HG03469 (cell line): ENCODE data around the gene PAK6.

Source experiments
- ATAC-seq: cut with Tn5 transposase; IDR thresholded peaks from one replicate; pipeline ENCODE4 v1.9.1; 2021; ENCODE audit warnings: mild to moderate bottlenecking, moderate library complexity, moderate number of reproducible peaks; ENCODE audit not compliant: unreplicated experiment

PAK6 gene

GRCh38 chr15:40275523-40275922 lies 36.7 kb downstream of the PAK6 start:
- ATAC-seq = no peak

- ATAC-seq = no peak
These were observed 37.1 kb downstream of the PAK6 start for GRCh38 chr15:40275954-40276353.

DNA sequence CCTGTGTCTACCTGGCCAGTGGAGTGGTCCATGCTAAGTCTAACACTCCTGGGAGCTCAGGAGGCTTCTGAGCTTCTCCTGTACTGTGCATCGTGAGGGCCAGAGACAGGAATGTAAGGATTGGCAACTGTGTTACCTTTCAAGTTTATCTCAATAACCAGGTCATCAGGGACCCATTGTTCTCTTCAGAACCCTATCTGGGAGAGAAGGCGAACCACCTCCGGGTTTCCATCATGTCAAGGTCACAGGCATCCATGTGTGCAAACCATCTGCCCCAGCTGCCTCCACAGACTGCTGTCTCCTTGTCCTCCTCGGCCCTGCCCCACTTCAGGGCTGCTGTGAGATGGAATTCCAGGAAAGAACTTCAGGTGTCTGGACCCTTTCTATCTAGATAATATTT lies 38.1 kb downstream of the PAK6 start:
- ATAC-seq = no peak

GRCh38 chr15:40277471-40277870 lies 38.6 kb downstream of the PAK6 start:
- no peak for ATAC-seq

- no peak for ATAC-seq
These were observed 39.2 kb downstream of the PAK6 start for GRCh38 chr15:40278026-40278425.

- no peak for ATAC-seq
These were observed 40.7 kb downstream of the PAK6 start for GRCh38 chr15:40279437-40280141.

DNA sequence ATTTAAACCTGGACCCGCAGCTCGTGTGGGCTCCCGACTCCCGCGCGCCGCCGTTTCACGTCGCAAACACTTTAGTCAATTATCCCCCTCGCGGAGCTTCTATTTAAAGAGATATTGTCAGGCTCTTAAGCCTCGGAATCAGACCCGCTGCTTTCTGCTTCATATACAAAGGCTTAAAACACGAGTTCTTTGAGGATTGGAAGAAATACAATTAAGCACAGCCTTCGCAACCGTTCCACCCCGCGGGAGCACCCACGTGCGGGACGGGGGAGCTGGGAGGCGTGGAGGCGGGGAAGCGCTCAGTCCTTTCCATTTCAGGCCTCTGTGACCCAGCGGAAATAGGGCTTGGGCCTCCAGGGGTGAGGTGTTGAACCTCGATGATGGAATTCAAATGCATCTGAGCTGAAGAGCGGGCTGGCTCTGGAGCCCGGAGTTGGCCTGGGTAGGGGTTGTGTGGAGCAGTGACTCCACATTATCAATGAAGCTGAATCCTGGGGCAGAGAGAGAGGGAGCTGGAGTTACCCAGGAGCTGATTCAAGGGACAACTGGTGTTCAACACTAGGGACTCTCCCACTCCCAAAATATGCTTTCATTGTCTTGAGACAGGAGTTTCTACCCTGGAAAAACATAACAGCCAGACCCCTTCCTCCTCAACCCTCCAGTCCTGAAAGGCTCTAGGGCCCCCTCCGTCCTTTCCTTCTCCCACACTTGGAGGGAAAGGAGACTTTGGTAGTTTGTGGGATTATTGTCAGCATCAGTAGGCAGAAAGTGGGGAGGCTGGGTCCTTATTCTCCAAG lies 41.6 kb downstream of the PAK6 start:
- no peak for ATAC-seq

- no peak for ATAC-seq
These were observed 42.4 kb downstream of the PAK6 start for GRCh38 chr15:40281057-40281800.

DNA sequence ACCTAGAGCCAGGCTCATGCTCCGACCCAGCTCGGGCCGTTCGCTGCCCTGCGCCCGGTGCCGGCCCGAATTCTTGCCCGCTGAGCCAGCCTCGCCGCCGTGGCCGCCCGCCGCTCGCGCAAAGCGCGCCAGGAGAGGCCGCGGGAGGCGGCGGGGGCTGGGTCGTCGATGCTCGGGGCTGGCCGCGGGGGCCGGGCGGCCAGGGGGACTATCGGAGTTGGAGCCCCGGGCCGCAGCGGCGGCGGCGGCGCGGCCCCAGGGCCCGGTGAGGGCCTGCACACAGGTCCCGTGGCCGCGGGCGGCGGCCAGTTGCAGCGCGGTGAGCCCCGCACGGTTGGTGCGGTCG lies 42.9 kb downstream of the PAK6 start:
- ATAC-seq = no peak

GRCh38 chr15:40282147-40282868 lies 43.4 kb downstream of the PAK6 start:
- ATAC-seq = no peak

DNA sequence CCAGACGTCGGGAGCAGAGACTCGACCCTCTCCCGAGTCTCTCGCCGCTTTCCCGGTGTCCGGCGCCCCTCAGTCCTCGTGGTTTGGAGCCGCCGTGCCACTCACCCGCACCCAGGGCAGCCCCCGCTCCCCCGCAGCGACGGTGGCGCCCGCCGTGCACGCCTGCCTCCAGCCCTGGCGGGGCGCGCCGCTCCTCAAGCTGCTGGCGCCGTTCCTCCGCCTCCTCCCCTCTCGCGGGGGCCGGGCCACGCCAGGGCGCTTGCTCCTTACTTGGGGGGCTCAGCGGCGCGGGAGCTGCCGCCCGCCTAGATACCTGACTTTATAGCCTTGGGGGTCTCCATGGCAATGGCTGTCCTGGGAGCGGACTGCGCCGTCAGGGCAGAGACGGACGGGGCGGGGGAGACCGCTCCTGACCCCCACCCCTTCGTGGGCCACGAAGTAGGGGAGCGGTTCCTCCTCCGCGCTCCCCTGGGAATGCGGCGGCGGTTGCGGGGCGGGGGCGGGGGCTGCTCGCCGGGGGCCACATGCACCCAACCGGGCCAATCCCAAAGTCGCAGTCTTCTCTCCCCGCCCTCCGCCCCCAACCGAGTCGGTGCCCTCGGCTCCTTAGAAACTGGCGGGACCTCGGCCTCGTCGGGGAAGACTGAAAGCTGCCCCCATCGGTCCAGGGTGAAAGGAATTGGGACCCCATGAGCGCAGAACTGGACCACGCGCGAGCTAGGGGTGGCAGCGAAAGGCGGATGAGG lies 44.2 kb downstream of the PAK6 start, which contains the start of gene ANKRD63:
ANKRD63 (minus strand) TSS at position 196 of the 746 bp plus-strand sequence. CDS start 478 bp downstream, outside the sequence.
- ATAC-seq = no peak

- no peak for ATAC-seq
These were observed 44.9 kb downstream of the PAK6 start for GRCh38 chr15:40283615-40284300.

GRCh38 chr15:40285151-40285550 lies 46.3 kb downstream of the PAK6 start:
- ATAC-seq = no peak

DNA sequence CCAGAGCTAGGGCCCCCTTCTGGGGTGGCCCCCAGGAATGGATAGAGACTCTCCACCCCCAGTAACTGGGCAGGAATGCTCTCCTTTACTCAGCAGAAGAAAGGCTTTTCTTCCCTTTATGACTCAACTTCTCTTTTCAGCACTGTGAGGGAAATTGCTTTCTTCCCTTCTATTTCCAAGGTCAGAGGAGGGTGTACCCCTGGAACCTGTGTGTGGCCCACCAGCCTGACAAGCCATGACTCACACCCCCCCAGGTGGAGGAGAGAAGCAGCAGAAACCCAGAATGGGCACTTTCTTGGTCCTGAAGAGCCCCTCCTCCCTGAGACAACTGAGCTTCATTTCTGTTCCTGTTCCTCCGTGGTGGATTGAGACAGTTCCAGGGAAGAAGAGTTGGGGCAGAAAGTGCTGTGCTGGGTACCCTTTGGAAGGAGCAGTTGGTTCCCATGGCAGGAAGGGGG lies 46.7 kb downstream of the PAK6 start:
- ATAC-seq = no peak

DNA sequence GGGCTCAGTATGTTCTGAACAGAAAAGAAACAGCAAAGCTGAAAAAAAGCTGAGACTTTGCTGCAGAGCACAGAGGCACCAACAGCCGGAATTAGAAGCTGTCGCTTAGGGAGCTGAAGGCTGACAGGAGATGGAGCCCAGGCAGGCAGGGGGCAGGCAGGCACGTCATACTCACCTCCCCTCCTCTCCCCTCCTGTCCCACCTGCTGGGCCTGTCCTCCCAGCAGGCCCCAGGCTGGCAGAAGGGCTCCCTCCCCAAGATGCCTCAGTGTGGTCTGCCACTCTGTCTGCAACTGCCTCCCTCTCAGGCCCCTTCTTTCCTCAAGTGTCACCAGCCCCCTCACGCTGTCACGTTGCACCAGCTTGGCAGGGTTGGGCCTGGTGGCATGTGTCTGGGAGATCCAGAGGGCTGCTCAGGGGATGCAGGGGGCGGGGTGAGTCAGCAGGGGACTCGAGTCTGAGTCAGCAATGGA lies 47.2 kb downstream of the PAK6 start:
- no peak for ATAC-seq

- no peak for ATAC-seq
These were observed 47.9 kb downstream of the PAK6 start for GRCh38 chr15:40286794-40287193.

GRCh38 chr15:40287505-40287904 lies 48.6 kb downstream of the PAK6 start:
- no peak for ATAC-seq

- no peak for ATAC-seq
These were observed 49.1 kb downstream of the PAK6 start for GRCh38 chr15:40287968-40288367.

DNA sequence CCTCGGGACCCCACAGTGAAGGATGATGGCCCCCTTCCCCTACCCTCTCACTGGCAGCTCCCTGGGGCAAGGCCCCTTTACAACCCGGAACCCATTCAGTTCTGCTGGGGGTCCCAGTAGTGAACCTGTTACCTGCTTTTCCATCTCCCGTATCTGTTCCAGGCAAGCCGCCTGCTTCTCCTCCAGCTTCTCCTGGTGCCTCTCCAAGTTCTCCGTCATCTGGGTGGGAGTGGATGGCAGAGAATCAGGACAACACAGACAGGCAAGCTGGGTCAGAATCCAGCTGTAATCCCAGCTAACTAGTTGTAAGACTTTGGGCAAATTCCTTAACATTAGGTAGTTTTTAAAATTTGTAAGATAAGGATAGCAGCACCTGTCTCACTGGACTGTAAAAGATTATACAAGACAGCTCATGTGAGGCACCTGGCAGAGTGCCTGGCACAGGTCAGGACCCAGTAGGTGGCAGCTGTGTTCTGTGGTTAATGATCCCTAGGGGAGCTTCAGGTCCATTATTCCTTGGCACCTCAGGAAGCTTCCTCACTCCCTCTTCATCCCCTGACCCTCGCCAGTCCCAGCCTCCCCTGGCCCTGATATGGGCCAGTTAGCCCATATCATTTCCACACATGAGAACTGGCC lies 50.4 kb downstream of the PAK6 start:
- no peak for ATAC-seq
